ENCODE data around the gene OR51M1.
A peak's percentile ranks its signal among the peaks of the same experiment; 100 is the strongest.
"Not testable (repeated sequence)": the region's sequence is repeated elsewhere in the genome, so short reads cannot be mapped to it uniquely, and the experiment has no call there.

OR51M1 gene

DNA sequence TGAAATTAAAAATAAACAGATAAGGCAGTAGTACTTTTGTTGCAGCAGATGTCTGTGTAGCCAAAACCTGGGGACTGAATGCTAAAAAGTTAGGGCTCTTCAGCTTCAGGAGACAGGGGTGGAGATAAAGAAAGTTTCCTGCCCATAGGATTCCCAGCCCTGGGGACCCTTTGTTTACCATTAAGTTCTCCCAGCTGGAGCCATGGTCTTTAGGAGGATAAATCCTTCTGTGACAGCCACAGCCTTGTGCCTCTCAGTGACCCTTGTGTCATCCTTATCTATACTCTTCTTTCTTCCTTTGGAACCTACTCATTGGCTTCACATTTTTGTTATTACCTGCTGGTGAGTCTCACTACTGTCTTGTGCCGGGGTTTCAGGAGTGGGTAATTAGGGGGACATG is at the start of gene OR51M1:
OR51M1 (plus strand) TSS at position 237 of the 400 bp plus-strand sequence. CDS start 5,587 bp downstream, outside the sequence.
- DNase-seq (ENCODE audit: low read depth, low spot score), result no peak

- no peak for DNase-seq (ENCODE audit: low read depth, low spot score)
These were observed 48.4 kb upstream of the OR51M1 start for GRCh38 chr11:5335170-5335569.

DNA sequence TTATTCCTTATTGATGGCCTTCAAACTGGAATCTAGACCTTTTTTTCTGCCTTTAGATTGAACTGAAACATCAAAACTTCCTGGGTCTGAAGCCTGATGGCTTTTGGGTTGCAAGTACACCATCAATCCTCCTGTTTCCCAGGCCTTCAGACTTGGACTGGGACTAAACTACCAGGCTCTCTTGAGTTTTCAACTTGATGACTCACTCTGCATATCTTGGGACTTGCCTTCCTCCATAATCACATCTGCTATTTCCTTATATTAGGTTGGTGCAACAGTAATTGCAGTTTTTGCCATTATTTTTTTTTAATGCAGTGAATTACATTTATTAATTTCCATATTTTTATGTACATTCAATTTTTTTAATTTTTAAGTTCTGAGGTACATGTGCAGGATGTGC is 47.3 kb upstream of the OR51M1 start:
- no peak for DNase-seq (ENCODE audit: low read depth, low spot score)

GRCh38 chr11:5337253-5337652 is 46.4 kb upstream of the OR51M1 start:
- not testable (repeated sequence) for DNase-seq (ENCODE audit: low read depth, low spot score)

- no peak for DNase-seq (ENCODE audit: low read depth, low spot score)
These were observed 43.8 kb upstream of the OR51M1 start for GRCh38 chr11:5339771-5340322.

DNA sequence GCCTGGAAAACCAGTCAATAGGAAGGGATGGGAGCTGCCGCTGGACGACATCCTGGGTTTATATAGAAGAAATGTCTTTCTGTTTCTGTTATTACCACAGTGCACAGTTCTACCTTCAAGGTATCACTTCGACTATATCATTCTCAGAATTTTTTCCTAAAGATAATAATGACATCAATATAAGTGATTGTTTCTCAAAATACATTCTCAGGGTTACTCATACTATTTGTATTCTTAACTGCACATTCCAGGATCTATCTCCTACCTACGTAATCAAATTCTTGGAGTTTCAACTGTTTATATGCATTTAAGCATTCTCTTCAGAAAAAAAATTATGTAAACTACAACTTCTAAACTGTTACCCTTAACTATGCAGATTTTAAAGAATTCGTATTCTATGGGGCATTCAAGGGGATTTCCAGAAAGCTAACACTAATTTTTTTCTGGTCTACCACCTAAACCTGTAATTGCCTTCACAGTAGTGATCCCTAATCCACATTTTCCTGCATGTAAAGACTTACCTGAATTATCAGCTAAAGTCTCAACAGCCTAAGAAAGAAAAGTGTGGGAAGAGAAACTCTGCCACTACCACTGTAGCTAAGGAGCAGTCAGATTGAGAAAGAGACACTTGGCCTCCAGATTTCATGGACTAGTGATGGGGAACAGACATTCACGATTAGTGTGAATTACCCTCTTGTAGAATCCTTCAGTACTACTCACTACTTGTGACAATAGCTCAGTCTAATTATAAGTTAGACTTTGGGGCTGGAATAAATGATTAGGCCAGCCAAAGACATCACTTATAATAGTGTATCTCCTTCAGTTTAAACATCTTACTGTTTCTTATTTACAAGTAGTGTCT is 39.9 kb upstream of the OR51M1 start, which contains the start of gene OR51B5:
OR51B5 (minus strand) TSS at position 51 of the 862 bp plus-strand sequence; CDS start at position 51, 0 bp downstream.
- no peak for DNase-seq (ENCODE audit: low read depth, low spot score)

DNA sequence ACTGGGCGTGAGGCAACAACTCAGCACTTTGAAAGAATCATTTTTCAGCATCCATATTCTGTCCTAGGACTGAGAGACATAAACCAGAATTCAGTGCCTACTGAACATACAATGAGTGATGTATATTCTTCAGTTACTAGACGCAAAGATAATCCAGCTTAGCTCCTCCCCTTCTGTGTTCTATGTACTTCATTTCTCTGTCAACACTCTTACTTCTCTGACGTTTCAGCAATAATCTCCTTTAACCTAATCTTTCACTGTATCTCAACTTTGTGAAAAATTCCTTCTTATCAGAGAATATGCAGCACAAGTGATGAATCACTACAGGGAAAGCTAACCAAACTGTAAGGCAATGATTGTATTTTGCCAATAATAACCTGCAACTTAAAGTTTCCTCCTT is 37.8 kb upstream of the OR51M1 start:
- no peak for DNase-seq (ENCODE audit: low read depth, low spot score)

DNA sequence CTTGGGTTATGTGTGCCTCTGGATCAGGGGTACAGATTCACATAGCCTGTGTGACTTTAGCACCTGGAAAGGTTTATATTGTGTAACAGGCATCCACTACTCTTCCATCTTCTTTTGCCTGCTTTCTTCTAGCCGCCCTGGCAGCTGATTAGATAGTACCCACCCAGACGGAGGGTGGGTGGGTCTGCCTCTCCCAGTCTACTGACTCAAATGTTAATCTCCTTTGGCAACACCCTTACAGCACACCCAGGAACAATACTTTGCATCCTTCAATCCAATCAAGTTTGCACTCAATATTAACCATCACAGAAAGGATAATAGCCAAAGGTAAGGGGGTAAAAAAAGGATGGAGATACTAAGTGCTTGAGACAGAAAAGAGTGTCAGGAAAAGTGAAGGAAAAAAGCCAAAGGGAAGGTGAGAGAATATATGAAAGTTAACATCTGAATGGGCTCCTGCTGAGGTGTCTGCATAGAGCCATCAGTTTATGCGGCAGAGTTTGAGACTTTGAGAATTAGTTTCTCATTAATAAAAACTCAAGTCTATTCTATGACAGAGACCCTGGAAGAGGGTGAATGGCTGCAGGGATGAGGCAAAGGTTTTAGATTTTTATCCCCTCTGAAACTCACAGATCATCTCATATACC is 34.9 kb upstream of the OR51M1 start:
- DNase-seq (ENCODE audit: low read depth, low spot score), result peak; percentile 2

- no peak for DNase-seq (ENCODE audit: low read depth, low spot score)
These were observed 34.1 kb upstream of the OR51M1 start for GRCh38 chr11:5349550-5349949.

DNA sequence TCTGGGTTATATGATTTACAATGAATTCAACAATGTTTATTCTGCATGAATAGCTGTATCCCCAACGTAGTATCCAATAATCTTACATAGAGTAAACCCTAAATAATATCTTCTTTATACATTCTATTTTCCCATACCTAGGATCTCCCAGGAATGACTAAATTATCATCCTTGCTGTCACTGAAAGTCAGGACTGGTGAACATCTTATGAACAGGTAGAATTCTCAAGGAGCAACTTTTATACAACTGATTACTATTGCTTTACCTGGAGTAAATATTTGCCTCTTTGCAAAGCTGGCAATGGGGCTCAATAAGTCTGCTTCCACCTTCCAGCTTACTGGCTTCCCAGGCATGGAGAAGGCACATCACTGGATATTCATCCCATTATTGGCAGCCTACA is 32.4 kb upstream of the OR51M1 start, which contains the start of gene OR51B6:
OR51B6 (plus strand) TSS at position 301 of the 400 bp plus-strand sequence; CDS start at position 301, 0 bp downstream.
- no peak for DNase-seq (ENCODE audit: low read depth, low spot score)

GRCh38 chr11:5356031-5356430 is 27.6 kb upstream of the OR51M1 start:
- DNase-seq (ENCODE audit: low read depth, low spot score), result not testable (repeated sequence)

DNA sequence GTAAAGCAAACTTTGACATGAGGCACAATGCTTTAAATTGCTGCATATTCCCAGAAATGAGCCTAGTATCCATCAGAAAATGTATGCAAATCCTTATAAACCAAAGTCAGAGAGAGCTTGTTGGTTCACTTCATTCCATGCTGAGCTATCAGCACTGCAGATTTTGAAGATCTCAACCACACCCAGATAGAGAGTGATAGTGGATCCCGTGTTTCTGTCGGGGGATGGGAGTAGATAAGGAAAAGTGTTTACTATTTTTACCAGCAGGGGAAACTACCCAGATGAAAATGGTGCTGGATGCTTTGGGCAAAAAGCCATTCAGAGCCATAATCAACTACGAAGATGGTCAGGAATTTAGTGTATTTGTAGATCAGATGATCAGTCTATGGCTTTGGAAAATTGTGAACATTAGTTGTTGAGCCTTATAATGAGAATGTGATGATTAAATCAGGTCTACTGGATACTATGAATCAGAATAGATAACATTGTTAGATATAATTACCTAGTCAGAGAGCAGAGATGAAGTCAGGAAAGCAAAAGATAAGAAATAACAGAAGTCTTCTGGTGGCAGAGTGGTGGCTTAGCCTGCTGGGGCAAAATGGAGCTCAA is 21.5 kb upstream of the OR51M1 start:
- DNase-seq (ENCODE audit: low read depth, low spot score), result no peak

DNA sequence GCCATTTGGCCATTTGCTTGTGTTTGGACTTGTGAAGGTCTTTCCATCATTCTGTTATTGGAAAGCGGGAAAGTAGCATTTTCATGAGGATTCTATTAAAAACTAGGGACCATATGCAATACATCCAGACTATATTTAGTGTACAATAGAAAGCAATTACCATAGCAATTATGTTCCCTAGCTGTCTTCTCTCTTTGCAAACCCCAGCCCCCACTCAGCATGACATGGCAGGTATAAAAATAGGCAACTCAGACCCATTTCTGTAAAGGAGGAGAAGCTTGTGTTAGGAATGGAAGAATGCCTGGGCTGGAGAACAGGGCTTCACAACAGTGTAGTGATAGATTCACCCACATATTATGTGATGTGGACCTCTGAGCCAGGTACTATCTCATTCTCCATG is 19.9 kb upstream of the OR51M1 start:
- no peak for DNase-seq (ENCODE audit: low read depth, low spot score)

DNA sequence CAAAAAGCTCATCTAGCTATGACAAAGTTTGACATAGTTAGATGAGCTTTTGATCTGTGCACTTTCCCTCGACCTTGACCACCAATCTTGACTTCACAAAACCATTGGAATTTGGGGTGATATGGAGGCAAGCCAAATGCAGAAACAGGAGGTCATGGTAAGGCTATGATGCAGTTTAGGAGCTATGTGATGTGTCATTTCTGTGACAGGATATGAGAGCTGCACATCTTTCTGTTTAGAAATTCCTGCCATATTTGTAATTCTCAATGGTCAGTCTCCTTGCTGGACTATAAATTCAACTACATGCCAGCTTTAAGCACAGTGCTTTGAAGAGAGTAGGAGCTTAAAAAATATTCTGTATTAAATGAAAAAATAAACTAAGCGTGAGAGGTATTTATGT is 19.4 kb upstream of the OR51M1 start:
- DNase-seq (ENCODE audit: low read depth, low spot score), result no peak

DNA sequence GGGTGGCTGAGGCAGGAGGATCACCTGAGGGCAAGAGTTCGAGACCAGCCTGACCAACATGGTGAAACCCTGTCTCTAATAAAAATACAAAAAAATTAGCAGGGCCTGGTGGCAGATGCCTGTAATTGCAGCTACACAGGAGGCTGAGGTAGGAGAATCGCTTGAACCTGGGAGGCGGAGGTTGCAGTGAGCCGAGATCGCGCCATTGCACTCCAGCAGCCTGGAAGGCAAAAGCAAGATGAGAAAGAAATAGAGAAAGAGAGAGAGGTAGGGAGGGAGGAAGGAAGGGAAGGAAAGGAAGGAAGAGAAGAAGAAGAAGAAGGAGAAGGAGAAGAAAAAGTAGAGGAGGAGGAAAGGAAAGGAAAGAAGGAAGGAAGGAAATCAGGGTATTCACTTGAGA is 17.2 kb upstream of the OR51M1 start:
- not testable (repeated sequence) for DNase-seq (ENCODE audit: low read depth, low spot score)

DNA sequence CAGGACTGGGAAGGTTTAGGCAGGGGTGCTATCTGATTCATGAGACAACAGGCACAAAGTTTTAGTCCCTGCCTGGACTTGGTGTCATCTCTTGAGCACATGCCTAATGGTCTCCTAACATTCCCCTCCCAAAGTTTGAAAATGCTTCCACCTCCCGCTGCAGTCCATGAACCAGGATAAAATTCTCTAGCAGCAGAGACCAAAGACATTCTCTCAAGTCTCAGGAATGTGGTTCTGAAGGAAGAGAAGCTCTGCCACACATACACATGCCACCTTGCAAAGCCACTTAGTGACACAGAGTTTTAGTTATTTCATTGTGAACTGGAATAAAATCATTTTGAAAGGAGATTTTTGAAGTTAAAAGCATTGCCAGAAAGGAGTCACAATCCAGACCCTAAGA is 16.8 kb upstream of the OR51M1 start:
- no peak for DNase-seq (ENCODE audit: low read depth, low spot score)

- DNase-seq (ENCODE audit: low read depth, low spot score), result no peak
These were observed 16.1 kb upstream of the OR51M1 start for GRCh38 chr11:5367448-5368074.

DNA sequence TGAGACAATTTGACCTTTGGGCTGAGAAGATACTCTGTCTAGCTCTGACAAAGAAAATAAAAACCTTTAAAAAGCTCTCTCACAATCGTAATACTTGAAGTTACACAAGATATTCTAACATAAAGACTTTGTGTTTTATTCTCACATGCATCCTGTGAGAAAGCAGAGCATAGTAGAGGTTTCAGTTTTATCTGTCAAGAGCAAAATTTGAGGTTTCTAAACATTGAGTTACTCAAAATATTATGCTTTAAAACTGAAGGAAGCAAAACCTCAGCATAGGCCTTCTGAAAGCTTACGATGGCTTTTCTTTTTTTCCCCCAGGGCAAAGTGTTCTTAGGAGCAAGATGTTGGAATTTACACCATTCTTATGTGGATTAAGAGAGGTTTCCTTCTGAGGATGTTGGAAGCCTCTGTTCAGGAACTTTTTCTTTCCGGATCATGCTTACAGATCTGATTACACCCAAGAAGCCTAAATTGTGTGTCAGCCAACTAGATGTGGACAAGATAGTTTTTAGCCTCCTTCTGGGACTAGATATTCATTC is 15.0 kb upstream of the OR51M1 start:
- peak; percentile 39 for DNase-seq (ENCODE audit: low read depth, low spot score)

GRCh38 chr11:5369789-5370188 is 13.8 kb upstream of the OR51M1 start:
- peak; percentile 25 for DNase-seq (ENCODE audit: low read depth, low spot score)

GRCh38 chr11:5380740-5381342 is 2.8 kb upstream of the OR51M1 start:
- peak; percentile 74 for DNase-seq (ENCODE audit: low read depth, low spot score)

DNA sequence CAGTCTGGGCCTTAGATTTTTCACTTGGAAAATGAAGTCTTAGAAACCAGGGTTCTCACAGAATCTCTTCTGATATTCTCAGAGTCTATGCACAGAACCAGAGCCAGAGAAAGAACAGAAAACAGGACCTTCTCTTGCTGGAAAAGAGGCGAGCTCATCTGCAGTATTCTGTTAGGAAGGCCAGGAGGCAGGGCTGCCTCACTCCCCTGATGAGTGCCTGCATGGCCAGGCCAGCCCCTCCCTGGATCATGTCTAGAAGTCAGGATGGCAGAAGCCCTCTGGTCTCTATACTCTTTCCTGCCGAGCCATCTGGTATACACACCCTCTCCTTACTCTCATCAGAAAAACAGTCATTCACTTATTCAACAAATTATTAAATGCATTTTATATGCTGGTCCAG is 723 bp downstream of the OR51M1 start:
- no peak for DNase-seq (ENCODE audit: low read depth, low spot score)

Data from ELF-1 (cell line).